Measurements from ENCODE around the gene SGK2. TPM values are rescaled to one million over a fixed set of nuclear protein-coding genes. Genes with fewer than 3 reads are reported as not detected.

SGK2 gene
- total and polyA plus RNA-seq, 9 of the 15 experiments (the other 6 are each of a cell fraction or from before 2014, with no cell fraction given), result 0.07 to 0.31 (median 0.15) TPM; not detected in 2

GRCh38 chr20:43513372-43513930, 45.4 kb upstream of the SGK2 start:
- H3K36me3 ChIP-seq (ENCODE audit: control insufficient read depth, insufficient read depth, low read length), result peaks cover 7% of the 10 kb centered on the region; the same call in 1 of the 3 replicates
- H3K27me3 ChIP-seq (ENCODE audit: control insufficient read depth in 2 of 2, insufficient read depth in 2 of 2, low read length in 2 of 2), result no peaks in the 10 kb centered on the region
- H3K4me2 ChIP-seq (ENCODE audit: insufficient read depth, low read length), result peak overlapping the region; percentile 69
- DNase-seq (ENCODE audit: extremely low read depth in 1 of 4, low spot score in 3 of 4) (no peak), FAIRE-seq (no peak), ATAC-seq (no peak)
- ChIA-PET CTCF (ENCODE audit: low intra/inter-chr PET ratio) (no interaction called here), POLR2A (interaction anchor here (1.4 to 4.5 kb wide), 2 partner anchors 14 to 56 kb away, joined by 3 to 19 read pairs; partner anchors contain the start of gene SRSF6)
- no peaks in the 10 kb centered on the region for H4K20me1 ChIP-seq (replicated peaks; ENCODE audit: control insufficient read depth, insufficient read depth, low read length)
- peak overlapping the region; percentile 32 to 88; a peak in 3 of 4 replicates for H3K9ac ChIP-seq (ENCODE audit: insufficient read depth in 1 of 2, low read depth in 2 of 2, low read length in 2 of 2)
- WGBS (ENCODE audit: insufficient coverage, low coverage, missing lambda C conversion rate), result 62% methylated on average over 10 of the region's 10 CpGs
- H2AFZ ChIP-seq (ENCODE audit: low read depth, low read length), result peak overlapping the region; percentile 60
- peaks cover 22% of the 10 kb centered on the region; the same call in 2 of the 3 replicates for H3K79me2 ChIP-seq (ENCODE audit: control insufficient read depth, insufficient read depth, low read length)
- H3K9me3 ChIP-seq (replicated peaks; ENCODE audit: control insufficient read depth, insufficient read depth, low read depth, low read length), result no peaks in the 10 kb centered on the region
- BruUV-seq (replicated peaks), result no TSS peak
- peaks cover 23 to 36% of the 10 kb centered on the region in 2 experiments; a peak in 4 of 5 replicates for H3K4me1 ChIP-seq (replicated peaks in 1 of 2; ENCODE audit: control insufficient read depth in 2 of 2, insufficient read depth in 2 of 2, low read length in 2 of 2)
- peak overlapping the region; percentile 33 for H3K4me3 ChIP-seq
- in situ Hi-C loops (cut with MboI) (no loop called here), intact Hi-C loops (cut with micrococcal nuclease) (no loop called here)
- no peak overlapping the region; the same call in 2 of the 3 replicates for H3K27ac ChIP-seq (ENCODE audit: extremely low read depth, low read depth, low read length)
- peak; percentile 47; the same call in 1 of the 2 replicates for TF ChIP-seq PHF8 (IDR thresholded peaks at IDR 0.05; ENCODE audit: borderline replicate concordance, low read length)
- TF ChIP-seq REST (IDR thresholded peaks at IDR 0.05; ENCODE audit: borderline replicate concordance), result no peak
- TF ChIP-seq REST (CRISPR knock-in tag; IDR thresholded peaks at IDR 0.05; ENCODE audit: low read depth), result no peak
- TF ChIP-seq HNRNPH1 (optimal IDR thresholded peaks at IDR 0.05; ENCODE audit: low read depth, low read length), result no peak
- TF ChIP-seq SUPT5H (IDR thresholded peaks at IDR 0.05), result 0 out of 2 replicates have a peak, but pooled peaks have one; percentile 27
- no peaks in the 10 kb centered on the region for H3K9me1 ChIP-seq (ENCODE audit: control insufficient read depth, insufficient read depth, low read length)

All from K562 (cell line).